IMR-90 (cell line): Measurements from ENCODE around the gene STAG1. TPM values are rescaled to one million over a fixed set of nuclear protein-coding genes. Genes with fewer than 3 reads are reported as not detected.
A peak's percentile ranks its signal among the peaks of the same experiment; 100 is the strongest.

Experiments
- ATAC-seq: fragments of 200-7000 bp; cut with Tn5 transposase; 2 replicates; pipeline ENCODE4 v1.9.1; 2020; ENCODE audit warnings: low read depth, mild to moderate bottlenecking, moderate library complexity
- BruUV-seq: library from RNA; stranded (reverse); fragments of 400-500 nt; replicated peaks from 2 replicates; lab custom pipeline; 2021; lab: Mats Ljungman, UMichigan
- CTCF ChIA-PET: fragments of 300-600 bp; formaldehyde crosslinking; extraction: SDS; loops from one replicate; lab custom pipeline; 2021; ENCODE audit warnings: antibody characterized with exemption; lab: Yijun Ruan, JAX
- POLR2A ChIA-PET: fragments of 300-600 bp; sonication (Branson Sonifier 250); formaldehyde crosslinking; loops from one replicate; lab custom pipeline; 2022; ENCODE audit warnings: antibody characterized with exemption; ENCODE audit not compliant: unreplicated experiment; lab: Charles Lee
- DNase-seq: peaks from one replicate; pipeline ENCODE4 v3.0.0; 2013
- H2AFZ ChIP-seq: replicated peaks from 2 replicates; pipeline ENCODE3; 2013; ENCODE audit warnings: low read length, mild to moderate bottlenecking; ENCODE audit not compliant: poor library complexity
- H2AK5ac ChIP-seq: 2 replicates; pipeline ENCODE4 v1.6.1; 2013; ENCODE audit warnings: low read depth, low read length, inconsistent platforms
- H2AK9ac ChIP-seq: replicated peaks from 2 replicates; pipeline ENCODE3; 2013; ENCODE audit warnings: mild to moderate bottlenecking, low read depth, low read length, moderate library complexity; ENCODE audit not compliant: poor library complexity
- H2BK120ac ChIP-seq: 2 replicates; pipeline ENCODE4 v1.6.1; 2013; ENCODE audit warnings: low read depth, low read length, inconsistent platforms
- H2BK15ac ChIP-seq: 3 replicates; pipeline ENCODE4 v1.6.1; 2013; ENCODE audit warnings: low read depth, low read length, inconsistent platforms
- H2BK20ac ChIP-seq: 2 replicates; pipeline ENCODE4 v1.6.1; 2013; ENCODE audit warnings: low read depth, mild to moderate bottlenecking, inconsistent platforms, low read length, moderate library complexity
- H2BK5ac ChIP-seq: 2 replicates; pipeline ENCODE4 v1.6.1; 2013; ENCODE audit warnings: mild to moderate bottlenecking, low read depth, low read length, inconsistent platforms; ENCODE audit not compliant: poor library complexity, severe bottlenecking
- H3K14ac ChIP-seq: replicated peaks from 2 replicates; pipeline ENCODE4 v1.6.1; 2013; ENCODE audit warnings: low read depth, low read length, inconsistent platforms
- H3K18ac ChIP-seq: 2 replicates; pipeline ENCODE4 v1.6.1; 2013; ENCODE audit warnings: low read depth, low read length, control low read depth
- H3K23ac ChIP-seq: 2 replicates; pipeline ENCODE4 v1.6.1; 2013; ENCODE audit warnings: low read depth, low read length, inconsistent platforms
- H3K27ac ChIP-seq: 2 replicates; pipeline ENCODE4 v1.5.1; 2013; ENCODE audit warnings: mild to moderate bottlenecking, control low read depth, low read length; ENCODE audit not compliant: insufficient read depth
- H3K27me3 ChIP-seq: 2 replicates; pipeline ENCODE4 v1.6.1; 2013; ENCODE audit warnings: low read length; ENCODE audit not compliant: control insufficient read depth, insufficient read depth
- H3K36me3 ChIP-seq: 2 replicates; pipeline ENCODE4 v1.6.1; 2013; ENCODE audit warnings: low read length, mixed read lengths; ENCODE audit not compliant: control insufficient read depth, insufficient read depth
- H3K4ac ChIP-seq: 2 replicates; pipeline ENCODE4 v1.6.1; 2013; ENCODE audit warnings: low read depth, low read length, inconsistent platforms
- H3K4me1 ChIP-seq: 2 replicates; pipeline ENCODE4 v1.6.1; 2013; ENCODE audit warnings: low read length, mixed read lengths; ENCODE audit not compliant: control insufficient read depth, insufficient read depth
- H3K4me2 ChIP-seq: 2 replicates; pipeline ENCODE4 v1.6.1; 2013; ENCODE audit warnings: low read depth, mild to moderate bottlenecking, control low read depth, low read length, moderate library complexity
- H3K4me3 ChIP-seq: 2 replicates; pipeline ENCODE4 v1.5.1; 2013; ENCODE audit warnings: low read depth, mild to moderate bottlenecking, control low read depth, low read length, moderate library complexity; ENCODE audit not compliant: insufficient read depth
- H3K56ac ChIP-seq: 2 replicates; pipeline ENCODE4 v1.6.1; 2013; ENCODE audit warnings: low read length, inconsistent platforms; ENCODE audit not compliant: insufficient read depth; ENCODE audit errors: extremely low read depth
- H3K79me1 ChIP-seq, 2 experiments: 2 replicates each; pipeline ENCODE4 v1.6.1; 2013; ENCODE audit warnings: low read length in 2 of 2, inconsistent platforms in 1 of 2, low read depth in 1 of 2
- H3K9ac ChIP-seq: 2 replicates; pipeline ENCODE4 v1.6.1; 2013; ENCODE audit warnings: low read depth, low read length, control low read depth
- H3K9me1 ChIP-seq: 2 replicates; pipeline ENCODE4 v1.6.1; 2013; ENCODE audit warnings: low read length, inconsistent platforms; ENCODE audit not compliant: insufficient read depth
- H3K9me3 ChIP-seq: 2 replicates; pipeline ENCODE4 v1.6.1; 2013; ENCODE audit warnings: low read length; ENCODE audit not compliant: control insufficient read depth, insufficient read depth
- H4K20me1 ChIP-seq: 2 replicates; pipeline ENCODE4 v1.6.1; 2013; ENCODE audit warnings: low read length, inconsistent platforms; ENCODE audit not compliant: insufficient read depth
- H4K5ac ChIP-seq: 2 replicates; pipeline ENCODE4 v1.6.1; 2013; ENCODE audit warnings: mild to moderate bottlenecking, low read depth, low read length, control low read depth
- H4K8ac ChIP-seq, 2 experiments: 2 replicates each; pipeline ENCODE4 v1.6.1; 2013; ENCODE audit warnings: low read depth in 2 of 2, low read length in 2 of 2, control low read depth in 1 of 2, inconsistent platforms in 1 of 2
- H4K91ac ChIP-seq: 2 replicates; pipeline ENCODE4 v1.6.1; 2013; ENCODE audit warnings: low read depth, low read length, inconsistent platforms; ENCODE audit not compliant: insufficient read depth
- BHLHE40 ChIP-seq: fragments of 150-350 bp; IDR thresholded peaks from 2 replicates; pipeline ENCODE4 v1.6.1; 2016; ENCODE audit warnings: mild to moderate bottlenecking, low read depth, low read length
- CEBPB ChIP-seq: IDR thresholded peaks from 2 replicates; pipeline ENCODE4 v1.6.1; 2012; ENCODE audit warnings: low read depth, low read length, improper control_type of control experiment
- CHD1 ChIP-seq: IDR thresholded peaks from 2 replicates; pipeline ENCODE4 v1.6.1; 2012; ENCODE audit warnings: low read depth, low read length, improper control_type of control experiment
- CTCF ChIP-seq: conservative IDR thresholded peaks from 2 replicates; pipeline ENCODE4 v1.5.1; 2012; ENCODE audit warnings: mild to moderate bottlenecking, low read depth, low read length, improper control_type of control experiment
- ELK1 ChIP-seq: fragments of 150-350 bp; IDR thresholded peaks from 2 replicates; pipeline ENCODE4 v1.6.1; 2016; ENCODE audit warnings: low read depth, mild to moderate bottlenecking, low read length, moderate library complexity, borderline replicate concordance
- FOS ChIP-seq: fragments of 150-350 bp; IDR thresholded peaks from 2 replicates; pipeline ENCODE4 v1.6.1; 2016; ENCODE audit warnings: low read depth, low read length
- MAZ ChIP-seq: IDR thresholded peaks from 2 replicates; pipeline ENCODE4 v1.6.1; 2012; ENCODE audit warnings: low read depth, mild to moderate bottlenecking, low read length, improper control_type of control experiment, moderate library complexity, borderline replicate concordance
- NFE2L2 ChIP-seq: fragments of 150-350 bp; IDR thresholded peaks from 2 replicates; pipeline ENCODE4 v1.6.1; 2016; ENCODE audit warnings: low read depth, mild to moderate bottlenecking, low read length
- RAD21 ChIP-seq: IDR thresholded peaks from 2 replicates; pipeline ENCODE4 v1.6.1; 2012; ENCODE audit warnings: low read length, improper control_type of control experiment
- RCOR1 ChIP-seq: IDR thresholded peaks from 2 replicates; pipeline ENCODE4 v1.6.1; 2012; ENCODE audit warnings: mild to moderate bottlenecking, low read length, improper control_type of control experiment; ENCODE audit not compliant: insufficient replicate concordance
- SMC3 ChIP-seq: fragments of 150-350 bp; IDR thresholded peaks from 2 replicates; pipeline ENCODE4 v1.6.1; 2016; ENCODE audit warnings: low read depth, mild to moderate bottlenecking, antibody characterized with exemption, low read length, moderate library complexity
- USF2 ChIP-seq: fragments of 150-350 bp; IDR thresholded peaks from 2 replicates; pipeline ENCODE4 v1.6.1; 2017; ENCODE audit warnings: mild to moderate bottlenecking, antibody characterized with exemption, low read length, low read depth
- dilution Hi-C: fragments of 300-500 bp; cut with HindIII; formaldehyde crosslinking; loops from one replicate; pipeline ENCODE4 v1.14.3; 2018; ENCODE audit warnings: low sequenced_read_pairs; ENCODE audit not compliant: unreplicated experiment
- in situ Hi-C: fragments of 300-500 bp; cut with MboI; formaldehyde crosslinking; loops from 3 replicates; pipeline ENCODE4 v1.14.3; 2019; ENCODE audit warnings: low sequenced_read_pairs, inconsistent platforms, mixed read lengths
- intact Hi-C: fragments of 100-400 bp; cut with micrococcal nuclease; formaldehyde crosslinking; loops from 2 replicates; pipeline ENCODE4 v1.10.0; 2022
- polyA plus RNA-seq, 3 experiments: library from polyadenylated mRNA; depleted of rRNA; stranded (reverse); fragments of >200 nt; gene quantifications; 2 replicates each; pipeline ENCODE4 v1.2.3, GENCODE V29; 2012; ENCODE audit warnings: low replicate concordance in 1 of 3
- total RNA-seq: library from RNA; depleted of rRNA; stranded (reverse); fragments of >200 nt; gene quantifications from 2 replicates; pipeline ENCODE4 v1.2.3, GENCODE V29; 2012

Gene STAG1
- total and polyA plus RNA-seq, 2 of the 4 experiments (the other 2 are of a cell fraction): 9.6 to 32.3 TPM

- no peak for TF ChIP-seq ELK1
Measured at GRCh38 chr3:136586580-136586979, 165.6 kb downstream of the STAG1 start (continued).

GRCh38 chr3:136584728-136585127 is 167.4 kb downstream of the STAG1 start:
- Histone ChIP-seq H2BK20ac (no peak overlapping the region), H4K8ac (no peak overlapping the region), H2AFZ (no peak overlapping the region), H3K36me3 (peaks cover 2% of the 10 kb centered on the region; the same call in 1 of the 2 replicates), H3K27ac (no peak overlapping the region), H4K91ac (no peak overlapping the region), H3K14ac (no peak overlapping the region), H3K9me1 (peaks cover 5% of the 10 kb centered on the region), H4K5ac (no peak overlapping the region), H3K27me3 (no peaks in the 10 kb centered on the region), H3K56ac (no peak overlapping the region), H3K23ac (no peak overlapping the region), H2BK120ac (no peak overlapping the region), H2AK5ac (no peak overlapping the region), H2BK5ac (no peak overlapping the region), H3K79me1 (peaks cover 10 to 42% of the 10 kb centered on the region in 2 experiments), H3K4me1 (peaks cover 6% of the 10 kb centered on the region), H3K9ac (no peak overlapping the region), H3K4me3 (no peak overlapping the region), H3K9me3 (no peaks in the 10 kb centered on the region), H4K20me1 (no peaks in the 10 kb centered on the region), H2BK15ac (no peak overlapping the region), H3K4ac (no peak overlapping the region), H3K18ac (no peak overlapping the region), H2AK9ac (no peak overlapping the region), H3K4me2 (no peak overlapping the region)
- ChIA-PET POLR2A (no interaction called here), CTCF (interaction anchor here (0.8 to 1.8 kb wide), 4 partner anchors 7 to 167 kb away, joined by 3 to 7 read pairs (median 3); partner anchors contain the start of gene STAG1)
- peak; percentile 53 for DNase-seq
- intact Hi-C loops: no loop called here
- ATAC-seq: peak; percentile 89
- dilution Hi-C loops: no loop called here
- no TSS peak for BruUV-seq
- in situ Hi-C loops: no loop called here
- TF ChIP-seq CHD1 (no peak), CTCF (no peak), MAZ (no peak), RCOR1 (no peak), SMC3 (no peak), RAD21 (no peak), NFE2L2 (no peak), BHLHE40 (no peak), FOS (no peak), USF2 (no peak), ELK1 (no peak), CEBPB (no peak)
